GM15510 (cell line): ENCODE results near the gene WBP2.

Experiments
- POLR2A ChIP-seq: IDR thresholded peaks from 3 replicates; pipeline ENCODE4 v1.6.1; 2011; ENCODE audit warnings: borderline replicate concordance; ENCODE audit not compliant: insufficient read length; ENCODE audit errors: extremely low read depth

WBP2 gene

DNA sequence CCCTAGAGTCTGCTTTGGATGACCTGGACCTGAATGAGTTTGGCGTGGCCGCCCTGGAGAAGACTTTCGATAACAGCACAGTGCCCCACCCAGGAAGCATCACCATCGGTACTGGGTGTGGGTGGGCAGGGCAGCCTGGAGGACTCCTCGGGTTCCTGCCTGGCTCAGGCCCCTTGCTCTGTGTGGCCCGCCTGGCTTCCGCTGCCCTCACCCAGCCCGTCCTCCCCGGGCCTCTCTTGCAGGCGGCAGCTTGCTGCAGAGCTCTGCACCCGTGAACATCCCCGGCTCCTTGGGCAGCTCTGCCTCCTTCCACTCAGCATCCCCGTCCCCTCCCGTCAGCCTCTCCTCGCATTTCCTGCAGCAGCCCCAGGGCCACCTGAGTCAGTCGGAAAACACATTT, 35.5 kb downstream of the WBP2 start:
- no peak for TF ChIP-seq POLR2A

DNA sequence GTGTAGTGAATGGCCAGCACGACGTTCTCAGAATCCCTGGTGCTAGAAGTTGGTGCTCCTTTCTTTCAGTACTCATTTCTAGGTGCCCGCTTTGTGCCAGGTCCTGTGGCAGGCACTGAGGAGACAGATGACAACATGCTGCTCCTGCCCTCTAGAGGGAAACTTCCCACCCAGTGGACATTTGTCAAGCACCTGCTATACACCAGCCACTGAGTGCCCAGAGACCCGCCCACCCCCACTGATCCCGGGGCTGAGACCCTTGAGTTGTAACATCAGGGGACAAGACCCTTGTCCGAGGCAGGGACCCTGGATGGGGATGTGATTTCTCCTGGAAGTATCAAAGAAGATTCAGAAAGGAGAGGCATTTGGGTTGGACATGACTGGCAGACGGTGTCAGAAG, 36.0 kb downstream of the WBP2 start:
- TF ChIP-seq POLR2A: no peak

DNA sequence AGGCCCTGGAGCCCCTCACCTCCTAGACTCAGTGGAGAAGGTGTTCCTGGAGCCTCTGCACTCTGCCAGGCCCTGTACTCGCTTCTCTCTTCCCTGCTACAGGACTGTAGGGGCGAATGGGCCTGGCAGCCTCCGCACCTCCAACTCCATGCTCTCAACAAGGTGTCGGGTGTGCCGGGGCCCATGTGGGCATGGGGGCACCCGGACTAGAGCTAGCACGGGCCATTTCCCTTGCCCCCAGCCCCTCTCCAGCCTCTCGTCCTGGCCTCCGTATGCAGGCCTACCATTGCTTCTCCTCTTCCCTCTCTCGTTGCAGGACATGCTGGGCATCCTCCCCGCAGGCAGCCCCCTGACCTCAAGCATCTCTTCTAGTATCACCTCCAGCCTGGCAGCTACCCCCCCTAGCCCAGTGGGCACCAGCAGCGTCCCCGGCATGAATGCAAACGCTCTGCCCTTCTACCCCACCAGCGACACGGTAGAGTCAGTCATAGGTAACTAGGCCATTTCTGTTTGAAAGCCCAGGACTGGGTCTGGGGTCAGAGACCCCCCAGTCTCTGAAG, 36.7 kb downstream of the WBP2 start:
- TF ChIP-seq POLR2A: no peak

DNA sequence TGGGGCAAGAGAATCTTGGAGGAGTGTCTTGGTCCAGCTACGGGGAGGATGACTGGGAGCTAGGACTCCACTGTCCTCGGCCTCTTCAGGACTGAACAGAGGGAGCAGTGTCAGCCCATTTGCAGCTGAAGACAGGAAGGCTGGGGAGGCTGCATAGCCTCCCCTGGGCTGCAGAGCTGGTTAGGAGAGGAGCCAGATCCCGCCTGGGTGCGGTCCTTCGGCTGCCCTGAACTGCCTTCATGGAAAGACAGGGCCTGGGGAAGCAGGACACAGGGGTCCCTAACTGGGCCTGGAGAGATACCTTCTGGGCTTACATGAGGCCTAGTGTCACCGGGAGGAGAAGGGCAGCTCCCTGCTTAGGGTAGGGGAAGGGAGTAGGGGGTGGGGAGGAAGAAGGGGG, 37.6 kb downstream of the WBP2 start:
- no peak for TF ChIP-seq POLR2A

DNA sequence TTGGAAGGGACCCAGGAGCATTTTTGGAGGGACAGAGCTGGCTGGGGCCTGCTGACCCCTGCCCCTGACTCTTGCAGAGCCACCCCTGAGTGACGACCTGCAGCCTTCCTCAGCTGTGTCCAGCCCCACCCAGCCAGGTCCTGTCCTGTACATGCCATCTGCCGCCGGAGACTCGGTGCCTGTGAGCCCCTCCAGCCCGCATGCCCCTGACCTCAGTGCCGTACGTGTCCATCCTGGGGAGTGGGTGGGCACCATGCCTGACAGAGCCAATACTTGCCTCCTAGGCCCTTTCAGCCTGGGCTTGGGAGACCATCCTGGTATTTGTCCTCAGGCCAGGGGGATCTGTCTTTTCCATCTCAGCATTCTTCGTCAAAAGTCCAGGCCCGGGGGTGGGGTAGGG, 38.4 kb downstream of the WBP2 start:
- no peak for TF ChIP-seq POLR2A

DNA sequence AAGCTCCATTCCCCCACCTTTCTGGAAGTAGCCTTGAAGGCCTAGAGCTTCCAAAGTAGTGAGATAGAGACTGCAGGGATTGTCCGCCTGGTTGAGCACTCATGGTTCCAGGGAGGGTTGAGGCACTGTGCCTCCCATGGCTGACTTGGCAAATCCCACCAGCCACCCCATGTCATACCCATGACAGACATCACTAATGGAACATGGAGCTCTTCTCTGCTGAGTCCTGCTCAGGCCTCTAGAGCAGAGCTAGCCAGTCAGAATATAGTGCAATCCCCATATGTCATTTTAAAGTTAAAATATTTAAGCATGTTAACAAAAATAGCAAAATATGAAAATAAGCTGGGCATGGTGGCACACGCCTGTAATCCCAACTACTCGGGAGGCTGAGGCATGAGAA, 39.7 kb downstream of the WBP2 start:
- TF ChIP-seq POLR2A: no peak

DNA sequence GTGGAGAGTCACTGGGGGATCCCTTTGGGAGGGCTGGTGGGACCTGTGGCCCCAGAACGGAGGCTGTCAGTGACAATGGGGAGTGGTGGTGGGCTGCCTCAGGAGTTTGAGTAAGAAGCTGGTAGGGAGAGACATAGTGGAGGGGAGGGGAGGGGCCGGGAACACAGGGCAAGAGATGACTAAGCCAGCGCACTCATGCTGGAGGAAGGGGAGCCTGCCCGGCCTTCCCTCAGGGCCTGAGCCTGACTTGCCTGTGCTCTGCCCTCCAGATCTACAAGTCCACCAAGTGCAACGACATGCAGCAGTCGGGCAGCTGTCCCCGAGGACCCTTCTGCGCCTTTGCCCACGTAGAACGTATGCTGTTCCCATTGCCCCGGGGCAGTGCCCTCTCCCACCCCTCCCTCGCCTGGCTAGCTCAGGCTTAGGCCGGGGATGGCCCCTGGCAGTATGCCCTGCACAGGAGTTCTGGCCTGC, 40.2 kb downstream of the WBP2 start:
- TF ChIP-seq POLR2A: no peak

DNA sequence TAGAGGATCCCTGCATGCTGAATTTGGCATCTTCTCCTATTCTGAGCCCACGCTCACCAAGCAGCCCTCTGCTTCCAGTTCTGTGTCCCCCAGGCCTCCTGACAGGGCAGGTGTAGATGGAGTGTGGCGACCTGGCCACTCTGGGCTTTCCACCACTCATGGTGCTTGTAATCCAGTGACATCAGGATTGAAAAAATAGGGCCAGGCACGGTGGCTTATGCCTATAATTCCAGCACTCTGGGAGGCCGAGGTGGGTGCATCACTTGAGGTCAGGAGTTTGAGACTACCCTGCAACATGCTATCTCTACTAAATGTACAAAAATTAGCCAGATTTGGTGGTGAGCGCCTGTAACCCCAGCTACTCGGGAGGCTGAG, 41.1 kb downstream of the WBP2 start:
- no peak for TF ChIP-seq POLR2A

DNA sequence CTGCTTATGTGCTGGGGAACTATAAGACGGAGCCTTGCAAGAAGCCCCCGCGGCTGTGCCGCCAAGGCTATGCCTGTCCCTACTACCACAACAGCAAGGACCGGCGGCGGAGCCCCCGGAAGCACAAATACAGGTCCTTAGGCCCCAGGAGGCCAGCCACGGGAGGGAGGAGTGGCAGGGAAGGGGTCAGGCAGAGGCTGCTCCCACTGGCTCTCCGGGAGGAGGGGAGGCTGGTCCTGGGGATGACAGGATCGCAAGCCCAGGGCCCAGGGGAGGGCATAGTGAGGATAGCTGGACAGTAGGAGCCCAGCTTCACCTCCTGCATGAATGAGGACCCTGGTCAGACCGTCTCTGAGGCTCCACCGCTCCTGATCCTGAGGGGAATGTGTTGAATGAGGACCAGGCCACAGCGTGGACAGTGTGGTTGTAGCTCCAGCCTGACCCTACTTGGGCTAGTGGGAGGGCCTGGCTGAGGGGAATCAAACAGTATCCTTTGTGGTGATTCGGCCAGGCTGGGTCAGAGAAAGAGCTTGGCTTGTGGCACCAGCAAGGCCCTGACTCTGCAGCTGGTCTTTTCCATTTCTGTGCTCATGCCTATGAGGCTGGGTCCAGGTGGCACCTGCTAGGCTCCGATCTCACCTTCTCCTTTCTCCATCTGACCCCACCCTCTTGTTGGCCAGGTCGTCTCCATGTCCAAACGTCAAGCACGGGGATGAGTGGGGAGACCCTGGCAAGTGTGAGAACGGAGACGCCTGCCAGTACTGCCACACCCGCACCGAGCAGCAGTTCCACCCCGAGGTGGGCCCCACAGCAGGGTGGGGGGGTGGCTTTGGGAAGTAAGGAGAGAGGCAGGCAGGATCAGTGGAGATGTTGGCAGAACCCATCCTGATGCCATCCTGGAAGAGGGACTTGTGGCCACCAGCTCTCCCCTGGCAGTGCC, 41.8 kb downstream of the WBP2 start:
- TF ChIP-seq POLR2A: no peak

DNA sequence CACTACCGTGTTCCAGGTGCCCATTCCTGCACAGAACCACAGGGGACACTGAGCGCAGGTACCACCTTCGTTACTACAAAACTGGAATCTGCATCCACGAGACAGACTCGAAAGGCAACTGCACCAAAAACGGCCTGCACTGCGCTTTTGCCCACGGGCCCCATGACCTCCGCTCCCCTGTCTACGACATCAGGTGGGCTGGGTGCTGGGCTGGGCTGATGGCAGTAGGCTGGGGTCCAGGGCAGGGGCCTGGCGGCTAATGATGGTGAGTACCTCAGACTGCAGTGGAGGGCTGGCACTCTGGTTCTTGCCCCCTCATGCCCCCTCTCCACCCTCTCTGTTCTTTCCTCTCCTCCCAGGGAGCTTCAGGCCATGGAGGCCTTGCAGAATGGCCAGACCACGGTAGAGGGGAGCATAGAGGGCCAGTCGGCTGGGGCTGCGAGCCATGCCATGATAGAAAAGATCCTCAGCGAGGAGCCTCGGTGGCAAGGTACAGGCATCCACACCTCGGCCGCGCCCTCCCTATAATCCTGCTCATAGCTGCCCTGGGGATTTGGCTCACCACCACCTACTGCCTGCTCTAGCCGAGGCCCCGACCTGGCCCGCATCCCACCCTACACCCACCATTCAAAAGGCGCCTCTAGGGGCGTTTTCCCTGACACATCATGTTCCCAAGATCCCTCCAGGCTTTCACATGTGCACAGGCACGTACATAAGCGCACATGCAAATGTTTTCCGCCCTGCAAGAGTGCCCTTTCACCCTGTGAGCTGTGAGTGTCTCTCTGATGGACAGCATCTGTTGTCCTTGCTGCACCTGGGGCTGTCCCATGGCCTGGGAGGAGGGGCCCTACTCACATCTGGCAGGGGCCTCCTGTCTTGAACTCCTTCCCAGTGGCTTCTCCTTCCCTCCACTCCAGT, 42.8 kb downstream of the WBP2 start:
- no peak for TF ChIP-seq POLR2A

DNA sequence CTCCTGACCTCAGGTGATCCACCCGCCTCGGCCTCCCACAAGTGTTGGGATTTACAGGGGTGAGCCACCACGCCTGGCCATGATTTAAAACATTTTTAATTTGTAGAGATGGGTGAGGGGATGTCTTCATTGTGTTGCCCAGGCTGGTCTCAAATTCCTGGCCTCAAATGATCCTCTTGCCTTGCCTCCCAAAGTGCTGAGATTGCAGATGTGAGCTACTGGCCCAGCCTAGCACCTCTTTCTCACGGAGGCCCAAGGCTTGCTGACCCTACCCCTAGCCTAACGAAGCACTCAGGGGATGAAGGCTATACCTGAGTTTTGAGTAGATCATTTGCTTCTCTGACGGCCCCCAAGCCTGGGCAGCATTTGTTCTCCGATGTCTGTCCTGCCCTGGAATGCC, 44.0 kb downstream of the WBP2 start:
- no peak for TF ChIP-seq POLR2A

DNA sequence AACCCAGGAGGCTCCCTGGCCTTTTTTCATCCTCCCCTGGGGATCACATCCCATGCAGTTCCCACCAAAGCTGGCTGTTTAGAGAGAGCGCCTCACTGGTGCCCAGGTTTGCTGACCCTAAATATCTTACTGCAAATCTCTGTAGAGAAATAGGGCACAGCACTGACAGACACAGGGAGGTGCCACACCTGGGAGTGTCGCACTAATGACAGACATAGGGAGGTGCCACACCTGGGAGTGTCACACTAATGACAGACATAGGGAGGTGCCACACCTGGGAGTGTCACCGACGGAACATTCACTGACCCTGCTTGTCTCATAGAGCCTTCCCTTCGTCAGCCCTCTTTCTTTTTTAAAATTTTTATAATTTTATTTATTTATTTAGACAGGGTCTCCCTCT, 44.9 kb downstream of the WBP2 start:
- TF ChIP-seq POLR2A: no peak

DNA sequence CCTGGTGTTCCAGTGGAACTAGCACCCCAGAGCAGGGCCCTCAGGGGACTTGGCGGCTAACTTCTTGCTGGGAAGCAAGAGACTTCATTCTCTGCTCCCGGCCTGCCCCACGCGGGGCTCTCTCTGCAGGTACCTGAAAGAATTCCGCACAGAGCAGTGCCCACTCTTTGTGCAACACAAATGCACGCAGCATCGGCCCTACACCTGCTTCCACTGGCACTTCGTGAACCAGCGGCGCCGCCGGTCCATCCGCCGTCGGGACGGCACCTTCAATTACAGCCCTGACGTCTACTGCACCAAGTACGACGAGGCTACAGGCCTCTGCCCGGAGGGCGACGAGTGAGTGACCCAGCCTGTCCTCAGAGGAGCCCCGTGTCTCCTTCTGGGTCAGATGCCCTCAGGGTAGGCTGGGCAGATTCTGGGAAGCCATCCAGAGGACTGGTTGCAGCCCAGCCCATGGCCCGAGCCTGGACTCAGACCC, 45.5 kb downstream of the WBP2 start:
- no peak for TF ChIP-seq POLR2A

DNA sequence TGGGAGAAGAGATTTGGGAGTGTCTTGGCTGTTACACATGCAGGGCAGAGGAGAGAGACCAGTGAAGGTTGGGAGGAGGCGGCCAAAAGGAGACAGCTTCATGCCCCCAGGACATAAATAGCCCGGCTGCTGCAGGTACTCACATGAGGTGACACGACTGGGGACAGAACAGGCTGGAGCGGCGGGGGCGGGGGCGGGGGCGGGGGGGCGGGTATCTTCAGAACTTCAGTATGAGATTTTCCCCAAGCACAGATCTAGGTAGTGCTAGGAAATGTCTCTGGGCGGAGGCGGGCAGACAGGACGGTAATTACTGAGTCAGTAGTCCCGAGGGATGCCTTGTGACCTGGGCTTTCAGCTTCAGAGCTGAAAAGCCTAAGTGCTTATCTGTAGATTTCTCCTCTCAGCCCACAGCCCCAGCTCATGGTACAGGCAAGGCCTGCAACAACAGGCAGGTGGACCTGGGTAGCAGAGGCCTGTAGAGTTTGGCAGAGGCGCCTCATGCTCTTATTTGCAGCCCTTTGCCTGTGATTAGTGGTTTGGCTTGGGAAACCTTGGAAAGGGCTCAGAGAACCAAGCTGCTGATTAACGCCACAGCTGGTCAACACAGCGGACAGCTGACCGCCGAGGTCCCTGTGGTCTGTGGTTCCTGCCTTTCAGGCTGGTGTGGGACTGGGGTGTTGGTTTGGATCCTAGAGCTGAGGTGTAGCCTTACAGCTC, 46.1 kb downstream of the WBP2 start:
- TF ChIP-seq POLR2A: no peak

DNA sequence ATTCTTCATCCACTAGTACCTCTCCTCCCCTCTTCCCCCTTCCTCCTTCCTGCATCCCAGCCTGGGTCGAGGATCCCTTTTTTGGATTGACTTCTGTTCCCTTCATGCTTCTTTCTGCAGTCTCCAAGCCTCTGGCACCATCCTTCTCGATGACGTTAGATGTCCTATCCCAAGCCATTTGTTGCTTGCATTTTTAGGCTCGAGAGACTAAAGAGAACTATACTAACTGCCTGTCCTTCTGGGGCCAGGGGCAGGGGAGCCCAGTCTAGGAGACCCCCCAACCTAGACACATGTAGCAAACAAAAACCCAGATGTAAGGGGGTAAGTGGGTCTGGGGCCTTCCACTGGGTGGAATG, 46.6 kb downstream of the WBP2 start:
- TF ChIP-seq POLR2A: no peak

DNA sequence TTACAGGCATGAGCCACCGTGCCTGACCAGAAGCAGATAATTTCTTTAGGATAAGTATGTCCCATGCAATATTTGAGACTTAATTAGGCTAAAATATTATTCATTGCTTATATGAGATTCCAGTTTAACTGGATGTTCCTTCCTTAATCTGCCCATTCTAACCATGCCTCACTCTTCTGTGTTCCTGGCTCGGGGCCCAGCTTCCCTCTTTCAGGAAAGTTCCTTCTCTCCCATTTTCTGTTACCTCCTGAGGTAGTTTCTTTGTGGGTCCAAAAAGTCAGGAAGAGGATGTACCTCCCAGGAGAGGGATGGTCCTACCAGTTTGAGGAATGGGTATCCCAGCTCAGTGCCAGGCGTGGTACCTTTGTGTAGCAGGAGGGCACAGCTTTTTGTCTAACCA, 47.3 kb downstream of the WBP2 start:
- no peak for TF ChIP-seq POLR2A
